ENCODE results near the gene BBC3. TPM values are rescaled to one million over a fixed set of nuclear protein-coding genes. Genes with fewer than 3 reads are reported as not detected.

BBC3 gene
- polyA plus RNA-seq, 4 donors, result 2.9 to 9.3 (median 4.3) TPM

DNA sequence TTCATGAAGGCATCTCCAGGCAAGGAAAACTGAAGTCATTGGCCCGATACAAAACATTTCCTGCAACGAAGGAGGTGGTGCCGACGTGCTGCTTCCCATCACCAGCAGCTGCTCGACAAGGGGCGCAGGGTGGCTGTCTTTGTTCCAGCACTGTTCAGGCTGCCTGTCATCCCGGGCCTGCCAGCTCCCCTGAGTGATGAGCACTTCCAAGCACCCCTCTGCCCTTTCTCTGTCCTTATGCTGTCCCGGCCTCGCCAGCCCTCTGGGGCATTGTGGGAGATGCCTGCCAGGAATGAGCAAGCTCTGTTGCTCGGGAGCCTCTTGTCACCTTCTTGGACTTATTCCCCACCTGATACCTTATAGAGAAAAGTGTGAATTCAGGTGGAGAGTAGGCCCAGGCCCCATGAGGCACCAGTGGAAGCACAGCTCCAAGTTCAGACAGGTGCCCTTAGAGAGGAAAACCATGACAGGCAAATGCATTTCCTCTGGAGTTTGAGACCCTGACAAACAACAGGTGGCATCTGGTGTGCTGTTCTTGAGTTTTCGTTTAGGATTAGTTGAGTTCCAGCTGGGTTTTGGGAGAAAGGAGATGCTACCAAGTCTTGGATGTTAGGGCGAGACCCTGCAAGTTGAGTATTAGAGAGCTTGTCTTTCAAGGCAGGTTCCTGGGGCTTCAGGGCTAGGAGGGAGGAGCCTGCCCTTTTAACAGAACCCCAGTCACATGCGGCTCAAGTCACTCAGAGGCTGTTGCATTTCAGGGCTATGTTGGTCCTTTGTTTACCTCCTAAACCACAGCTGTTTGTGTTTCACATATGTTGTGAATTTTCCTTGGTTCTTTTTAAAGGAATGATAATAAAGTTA lies 21.4 kb downstream of the BBC3 start:
- Histone ChIP-seq H3K36me3 (ENCODE audit: control insufficient read depth in 3 of 3, insufficient read depth in 2 of 3, low read depth in 1 of 3, low read length in 3 of 3) (peaks cover 11 to 64% (median 17%) of the 10 kb centered on the region in 3 donors), H3K27ac (ENCODE audit: low read depth in 1 of 3, low read length in 2 of 3) (no peak overlapping the region), H3K9me3 (ENCODE audit: control insufficient read depth in 2 of 2, insufficient read depth in 1 of 2, low read depth in 1 of 2, low read length in 1 of 2) (no peaks in the 10 kb centered on the region), H3K27me3 (ENCODE audit: control insufficient read depth in 3 of 3, insufficient read depth in 3 of 3, low read length in 3 of 3) (no peaks in the 10 kb centered on the region), H3K4me1 (ENCODE audit: control insufficient read depth in 3 of 3, insufficient read depth in 2 of 3, low read depth in 1 of 3, low read length in 2 of 3) (peaks cover 0 to 6% (median 0%) of the 10 kb centered on the region in 3 donors), H3K4me3 (ENCODE audit: low read depth in 1 of 3, low read length in 3 of 3) (no peak overlapping the region)
- DNase-seq, result no peak
- no peak for FAIRE-seq
- 83 to 87% (median 84%) methylated on average over 13 of the region's 13 CpGs for WGBS, 3 donors

- H3K4me3 ChIP-seq (ENCODE audit: low read depth in 1 of 3, low read length in 3 of 3), result no peak overlapping the region
- peaks cover 6 to 78% (median 13%) of the 10 kb centered on the region in 3 donors for H3K36me3 ChIP-seq (ENCODE audit: control insufficient read depth in 3 of 3, insufficient read depth in 2 of 3, low read depth in 1 of 3, low read length in 3 of 3)
- H3K27ac ChIP-seq (ENCODE audit: low read depth in 1 of 3, low read length in 2 of 3), result peak overlapping the region in 2 of 3 donors; percentile 8 to 13
- no peaks in the 10 kb centered on the region for H3K27me3 ChIP-seq (ENCODE audit: control insufficient read depth in 3 of 3, insufficient read depth in 3 of 3, low read length in 3 of 3)
- DNase-seq (peak in 1 of 2 donors; percentile 37), FAIRE-seq (no peak)
- peaks cover 0 to 19% (median 0%) of the 10 kb centered on the region in 3 donors for H3K4me1 ChIP-seq (ENCODE audit: control insufficient read depth in 3 of 3, insufficient read depth in 2 of 3, low read depth in 1 of 3, low read length in 2 of 3)
- H3K9me3 ChIP-seq (ENCODE audit: control insufficient read depth in 2 of 2, insufficient read depth in 1 of 2, low read depth in 1 of 2, low read length in 1 of 2), result no peaks in the 10 kb centered on the region
- WGBS, 3 donors, result 34 to 65% (median 41%) methylated on average over 3 of the region's 3 CpGs
Observed at GRCh38 chr19:47203254-47203653, 27.7 kb downstream of the BBC3 start.

GRCh38 chr19:47200530-47200929 lies 30.5 kb downstream of the BBC3 start:
- 83 to 95% (median 93%) methylated on average over 3 of the region's 3 CpGs for WGBS, 3 donors

DNA sequence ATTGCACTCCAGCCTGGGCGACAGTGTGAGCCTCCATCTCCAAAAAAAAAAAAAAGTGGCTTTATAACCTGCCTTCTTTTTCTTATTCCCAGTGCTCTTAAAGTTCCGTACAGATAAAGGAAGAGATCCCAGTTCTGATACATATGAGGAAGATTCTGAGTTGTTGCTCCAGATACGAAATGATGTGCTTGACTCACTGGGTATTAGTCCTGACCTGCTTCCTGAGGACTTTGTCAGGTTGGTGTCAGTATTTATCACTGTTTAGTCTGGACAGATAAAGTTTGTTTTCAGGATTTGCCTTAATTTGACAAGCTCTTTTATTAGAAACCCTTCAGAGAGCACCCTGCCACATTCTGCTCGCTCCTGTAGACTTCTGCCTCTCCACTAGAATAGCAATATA lies 33.9 kb downstream of the BBC3 start:
- Histone ChIP-seq H3K4me1 (ENCODE audit: control insufficient read depth in 3 of 3, insufficient read depth in 2 of 3, low read depth in 1 of 3, low read length in 2 of 3) (peaks cover 0 to 4% (median 0%) of the 10 kb centered on the region in 3 donors), H3K36me3 (ENCODE audit: control insufficient read depth in 3 of 3, insufficient read depth in 2 of 3, low read depth in 1 of 3, low read length in 3 of 3) (peaks cover 4 to 47% (median 8%) of the 10 kb centered on the region in 3 donors), H3K4me3 (ENCODE audit: low read depth in 1 of 3, low read length in 3 of 3) (no peak overlapping the region), H3K9me3 (ENCODE audit: control insufficient read depth in 2 of 2, insufficient read depth in 1 of 2, low read depth in 1 of 2, low read length in 1 of 2) (no peaks in the 10 kb centered on the region), H3K27ac (ENCODE audit: low read depth in 1 of 3, low read length in 2 of 3) (no peak overlapping the region), H3K27me3 (ENCODE audit: control insufficient read depth in 3 of 3, insufficient read depth in 3 of 3, low read length in 3 of 3) (no peaks in the 10 kb centered on the region)
- no peak for DNase-seq
- no peak for FAIRE-seq
- WGBS, 3 donors, result 95% methylated on average over 4 of the region's 4 CpGs

More at GRCh38 chr19:47200530-47200929, 30.5 kb downstream of the BBC3 start:
- H3K36me3 ChIP-seq (ENCODE audit: control insufficient read depth in 3 of 3, insufficient read depth in 2 of 3, low read depth in 1 of 3, low read length in 3 of 3), result peaks cover 4 to 60% (median 11%) of the 10 kb centered on the region in 3 donors
- no peak overlapping the region for H3K27ac ChIP-seq (ENCODE audit: low read depth in 1 of 3, low read length in 2 of 3)
- peaks cover 0 to 19% (median 0%) of the 10 kb centered on the region in 3 donors for H3K4me1 ChIP-seq (ENCODE audit: control insufficient read depth in 3 of 3, insufficient read depth in 2 of 3, low read depth in 1 of 3, low read length in 2 of 3)
- DNase-seq (no peak), FAIRE-seq (no peak)
- no peak overlapping the region for H3K4me3 ChIP-seq (ENCODE audit: low read depth in 1 of 3, low read length in 3 of 3)
- H3K9me3 ChIP-seq (ENCODE audit: control insufficient read depth in 2 of 2, insufficient read depth in 1 of 2, low read depth in 1 of 2, low read length in 1 of 2), result no peaks in the 10 kb centered on the region
- no peaks in the 10 kb centered on the region for H3K27me3 ChIP-seq (ENCODE audit: control insufficient read depth in 3 of 3, insufficient read depth in 3 of 3, low read length in 3 of 3)

GRCh38 chr19:47195434-47195833 lies 35.6 kb downstream of the BBC3 start:
- H3K4me3 ChIP-seq (ENCODE audit: low read depth in 1 of 3, low read length in 3 of 3), result no peak overlapping the region
- FAIRE-seq (no peak), DNase-seq (no peak)
- peaks cover 4 to 42% (median 8%) of the 10 kb centered on the region in 3 donors for H3K36me3 ChIP-seq (ENCODE audit: control insufficient read depth in 3 of 3, insufficient read depth in 2 of 3, low read depth in 1 of 3, low read length in 3 of 3)
- no peaks in the 10 kb centered on the region for H3K27me3 ChIP-seq (ENCODE audit: control insufficient read depth in 3 of 3, insufficient read depth in 3 of 3, low read length in 3 of 3)
- no peak overlapping the region for H3K27ac ChIP-seq (ENCODE audit: low read depth in 1 of 3, low read length in 2 of 3)
- peaks cover 0 to 4% (median 1%) of the 10 kb centered on the region in 3 donors for H3K4me1 ChIP-seq (ENCODE audit: control insufficient read depth in 3 of 3, insufficient read depth in 2 of 3, low read depth in 1 of 3, low read length in 2 of 3)
- H3K9me3 ChIP-seq (ENCODE audit: control insufficient read depth in 2 of 2, insufficient read depth in 1 of 2, low read depth in 1 of 2, low read length in 1 of 2), result no peaks in the 10 kb centered on the region
- 81 to 93% (median 82%) methylated on average over 1 of the region's 1 CpG for WGBS, 3 donors

- H3K36me3 ChIP-seq (ENCODE audit: control insufficient read depth in 3 of 3, insufficient read depth in 2 of 3, low read depth in 1 of 3, low read length in 3 of 3), result peaks cover 0 to 44% (median 0%) of the 10 kb centered on the region in 3 donors
- DNase-seq (peak; percentile 35 to 59), FAIRE-seq (no peak)
- 19 to 27% (median 23%) methylated on average over 12 of the region's 12 CpGs for WGBS, 3 donors
- H3K4me3 ChIP-seq (ENCODE audit: low read depth in 1 of 3, low read length in 3 of 3), result no peak overlapping the region
- peaks cover 0 to 39% (median 12%) of the 10 kb centered on the region in 3 donors for H3K4me1 ChIP-seq (ENCODE audit: control insufficient read depth in 3 of 3, insufficient read depth in 2 of 3, low read depth in 1 of 3, low read length in 2 of 3)
- no peaks in the 10 kb centered on the region for H3K27me3 ChIP-seq (ENCODE audit: control insufficient read depth in 3 of 3, insufficient read depth in 3 of 3, low read length in 3 of 3)
- peak overlapping the region in 2 of 3 donors; percentile 12 to 85 for H3K27ac ChIP-seq (ENCODE audit: low read depth in 1 of 3, low read length in 2 of 3)
- no peaks in the 10 kb centered on the region for H3K9me3 ChIP-seq (ENCODE audit: control insufficient read depth in 2 of 2, insufficient read depth in 1 of 2, low read depth in 1 of 2, low read length in 1 of 2)
Observed at GRCh38 chr19:47190167-47190727, 40.8 kb downstream of the BBC3 start.

DNA sequence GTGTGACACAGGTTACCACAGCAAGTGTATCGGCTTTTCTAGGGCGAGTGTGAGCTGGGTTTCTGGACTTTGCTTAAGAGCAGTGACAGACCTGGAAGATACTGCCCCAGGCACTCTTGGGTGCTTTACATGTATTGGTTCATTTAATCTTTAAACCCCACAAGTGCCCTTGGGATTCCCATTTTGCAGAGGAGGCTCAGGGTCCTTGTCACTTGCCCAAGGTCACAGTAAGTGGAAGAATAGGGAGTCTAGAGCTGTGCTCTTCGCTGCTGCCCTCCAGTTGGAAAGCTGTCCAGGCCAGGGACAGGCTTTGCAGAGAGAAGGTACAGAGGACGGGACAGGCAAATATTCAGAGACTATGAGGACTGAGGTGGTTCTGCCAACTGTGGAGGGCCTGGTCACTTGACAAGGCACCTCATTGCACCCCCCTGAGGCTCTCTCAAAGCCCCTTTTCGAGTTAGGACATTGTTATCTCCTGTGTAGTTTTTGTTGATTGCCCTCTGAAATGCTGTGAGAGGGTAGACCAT lies 42.4 kb downstream of the BBC3 start:
- peak; percentile 25 to 46 for DNase-seq
- H3K9me3 ChIP-seq (ENCODE audit: control insufficient read depth in 2 of 2, insufficient read depth in 1 of 2, low read depth in 1 of 2, low read length in 1 of 2), result no peaks in the 10 kb centered on the region
- H3K27me3 ChIP-seq (ENCODE audit: control insufficient read depth in 3 of 3, insufficient read depth in 3 of 3, low read length in 3 of 3), result no peaks in the 10 kb centered on the region
- 56 to 78% (median 62%) methylated on average over 5 of the region's 5 CpGs for WGBS, 3 donors
- no peak overlapping the region for H3K4me3 ChIP-seq (ENCODE audit: low read depth in 1 of 3, low read length in 3 of 3)
- H3K4me1 ChIP-seq (ENCODE audit: control insufficient read depth in 3 of 3, insufficient read depth in 2 of 3, low read depth in 1 of 3, low read length in 2 of 3), result peaks cover 0 to 39% (median 12%) of the 10 kb centered on the region in 3 donors
- peak overlapping the region in 2 of 3 donors; percentile 43 to 85 for H3K27ac ChIP-seq (ENCODE audit: low read depth in 1 of 3, low read length in 2 of 3)
- H3K36me3 ChIP-seq (ENCODE audit: control insufficient read depth in 3 of 3, insufficient read depth in 2 of 3, low read depth in 1 of 3, low read length in 3 of 3), result peaks cover 0 to 43% (median 0%) of the 10 kb centered on the region in 3 donors
- no peak for FAIRE-seq

DNA sequence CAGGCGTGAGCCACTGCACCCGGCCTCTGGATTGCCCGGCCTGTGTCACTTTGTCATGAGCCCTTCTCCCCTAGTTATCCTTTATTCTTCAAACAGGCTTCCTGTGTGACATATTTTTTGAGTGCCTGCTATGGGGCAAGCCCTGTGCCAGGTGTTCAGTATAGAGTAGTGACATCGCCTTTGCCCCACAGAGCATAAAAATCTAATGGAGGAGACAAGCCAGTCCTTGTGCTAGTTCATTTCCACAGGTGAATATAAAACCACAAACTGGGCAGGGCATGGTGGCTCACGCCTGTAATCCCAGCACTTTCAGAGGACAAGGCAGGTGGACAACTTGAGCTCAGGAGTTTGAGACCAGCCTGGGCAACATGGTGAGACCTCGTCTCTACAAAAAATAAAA lies 43.2 kb downstream of the BBC3 start:
- peaks cover 0 to 39% (median 12%) of the 10 kb centered on the region in 3 donors for H3K4me1 ChIP-seq (ENCODE audit: control insufficient read depth in 3 of 3, insufficient read depth in 2 of 3, low read depth in 1 of 3, low read length in 2 of 3)
- H3K27me3 ChIP-seq (ENCODE audit: control insufficient read depth in 3 of 3, insufficient read depth in 3 of 3, low read length in 3 of 3), result no peaks in the 10 kb centered on the region
- FAIRE-seq, result no peak
- H3K4me3 ChIP-seq (ENCODE audit: low read depth in 1 of 3, low read length in 3 of 3), result no peak overlapping the region
- no peaks in the 10 kb centered on the region for H3K9me3 ChIP-seq (ENCODE audit: control insufficient read depth in 2 of 2, insufficient read depth in 1 of 2, low read depth in 1 of 2, low read length in 1 of 2)
- peak overlapping the region in 2 of 3 donors; percentile 43 to 85 for H3K27ac ChIP-seq (ENCODE audit: low read depth in 1 of 3, low read length in 2 of 3)
- H3K36me3 ChIP-seq (ENCODE audit: control insufficient read depth in 3 of 3, insufficient read depth in 2 of 3, low read depth in 1 of 3, low read length in 3 of 3), result peaks cover 0 to 51% (median 0%) of the 10 kb centered on the region in 3 donors
- DNase-seq, result peak; percentile 36 to 42
- WGBS, 3 donors, result 24 to 66% (median 43%) methylated on average over 6 of the region's 6 CpGs

Data from small intestine (tissue), 7 donors.